Endothelial cell of umbilical vein (primary cell): ENCODE data around the gene MYLK. TPM values are rescaled to one million over a fixed set of nuclear protein-coding genes. Genes with fewer than 3 reads are reported as not detected.
"Not testable (repeated sequence)": the region's sequence is repeated elsewhere in the genome, so short reads cannot be mapped to it uniquely, and the experiment has no call there.

Experiments
- BruUV-seq: library from RNA; stranded (reverse); fragments of 400-500 nt; replicated peaks from 2 replicates; lab custom pipeline; 2021; lab: Mats Ljungman, UMichigan
- CTCF ChIA-PET: fragments of 300-600, 350-600 bp; sonication (Branson Sonifier 250); formaldehyde crosslinking; loops from one replicate; lab custom pipeline; 2021; ENCODE audit warnings: antibody characterized with exemption, inconsistent platforms; lab: Charles Lee
- POLR2A ChIA-PET: fragments of 300-600, 350-600 bp; sonication (Branson Sonifier 250); formaldehyde crosslinking; loops from one replicate; lab custom pipeline; 2021; ENCODE audit warnings: antibody characterized with exemption, inconsistent platforms; lab: Charles Lee
- DNase-seq: peaks from one replicate; pipeline ENCODE4 v3.0.0-alpha.2; 2011; ENCODE audit warnings: low read depth, low spot score
- FAIRE-seq: peaks from 2 replicates; lab custom pipeline; 2011; peaks lifted over from hg19 to GRCh38; lab: Jason Lieb, UNC
- H2AFZ ChIP-seq: 2 replicates; pipeline ENCODE4 v1.6.0; 2012; ENCODE audit warnings: low read depth, low read length, control low read depth, inconsistent platforms
- H3K27ac ChIP-seq: 2 replicates; pipeline ENCODE4 v1.5.1; 2011; ENCODE audit warnings: low read depth, mild to moderate bottlenecking, control low read depth, low read length, moderate library complexity; ENCODE audit not compliant: insufficient read depth
- H3K27me3 ChIP-seq, 2 experiments: 2 replicates each; pipeline versions ENCODE4 v1.6.0 to v1.6.1; 2011; ENCODE audit warnings: low read length in 2 of 2, mixed read lengths in 1 of 2; ENCODE audit not compliant: control insufficient read depth in 2 of 2, insufficient read depth in 2 of 2
- H3K36me3 ChIP-seq, 2 experiments: 2 replicates in 1 of 2; 3 replicates in 1 of 2; pipeline ENCODE4 v1.5.1; 2011; ENCODE audit warnings: low read length in 2 of 2, mild to moderate bottlenecking in 1 of 2, moderate library complexity in 1 of 2; ENCODE audit not compliant: control insufficient read depth in 2 of 2, insufficient read depth in 2 of 2; ENCODE audit errors: extremely low read depth in 1 of 2
- H3K4me1 ChIP-seq: 3 replicates; pipeline ENCODE4 v1.5.1; 2011; ENCODE audit warnings: mild to moderate bottlenecking, low read length; ENCODE audit not compliant: control insufficient read depth, insufficient read depth; ENCODE audit errors: extremely low read depth
- H3K4me2 ChIP-seq: 2 replicates; pipeline ENCODE4 v1.6.1; 2011; ENCODE audit warnings: low read length, control low read depth, mixed read lengths; ENCODE audit not compliant: insufficient read depth
- H3K4me3 ChIP-seq, 3 experiments: fragments of 200-600 bp in 1 of 3; sonication (generic), shearing (Covaris generic) in 1 of 3; replicated peaks in 1 of 3; 2 replicates each; pipeline ENCODE4 v1.5.1; 2011 to 2016; ENCODE audit warnings: control low read depth in 3 of 3, low read length in 3 of 3, mild to moderate bottlenecking in 2 of 3, inconsistent platforms in 1 of 3, low read depth in 1 of 3, moderate library complexity in 1 of 3; ENCODE audit not compliant: insufficient read depth in 1 of 3
- H3K79me2 ChIP-seq: 2 replicates; pipeline ENCODE4 v1.6.0; 2012; ENCODE audit warnings: low read length, inconsistent platforms; ENCODE audit not compliant: control insufficient read depth, insufficient read depth
- H3K9ac ChIP-seq: replicated peaks from 2 replicates; pipeline ENCODE3; 2011; ENCODE audit warnings: low read length, control low read depth; ENCODE audit not compliant: insufficient read depth; ENCODE audit errors: extremely low read depth
- H3K9me1 ChIP-seq: replicated peaks from 3 replicates; pipeline ENCODE4 v1.6.0; 2011; ENCODE audit warnings: mild to moderate bottlenecking, low read length; ENCODE audit not compliant: control insufficient read depth, insufficient read depth; ENCODE audit errors: extremely low read depth
- H3K9me3 ChIP-seq: replicated peaks from 2 replicates; pipeline ENCODE4 v1.5.1; 2012; ENCODE audit warnings: low read length, inconsistent platforms; ENCODE audit not compliant: control insufficient read depth, insufficient read depth
- H4K20me1 ChIP-seq: replicated peaks from 2 replicates; pipeline ENCODE3; 2011; ENCODE audit warnings: mild to moderate bottlenecking, low read length; ENCODE audit not compliant: control insufficient read depth, insufficient read depth; ENCODE audit errors: extremely low read depth
- MAX ChIP-seq: IDR thresholded peaks from 2 replicates; pipeline ENCODE4 v1.6.1; 2011; ENCODE audit not compliant: insufficient read depth, insufficient read length
- POLR2A ChIP-seq: IDR thresholded peaks from 2 replicates; pipeline ENCODE4 v1.6.1; 2012; ENCODE audit warnings: low read depth, mild to moderate bottlenecking, control low read depth, low read length
- POLR2AphosphoS5 ChIP-seq: IDR thresholded peaks from 2 replicates; pipeline ENCODE4 v1.6.1; 2012; ENCODE audit warnings: low read depth, mild to moderate bottlenecking, control low read depth, low read length, moderate library complexity; ENCODE audit not compliant: insufficient read depth
- dilution Hi-C: fragments of 300-500 bp; cut with MboI; formaldehyde crosslinking; loops from one replicate; pipeline ENCODE4 v1.15.0; 2019; ENCODE audit warnings: low sequenced_read_pairs; ENCODE audit not compliant: extremely low pct_ligation_motif_present
- intact Hi-C: fragments of 100-400 bp; cut with micrococcal nuclease; formaldehyde crosslinking; loops from one replicate; pipeline ENCODE4 v1.10.0; 2022
- polyA plus RNA-seq, 4 experiments: library from polyadenylated mRNA; depleted of rRNA in 3 of 4; stranded (reverse) in 3 of 4; unstranded in 1 of 4; fragments of >200 nt; gene quantifications; 2 replicates each; pipeline versions ENCODE4 v1.2.1 to v1.2.3, GENCODE V29; 2011 to 2012; ENCODE audit warnings: missing spikeins in 1 of 4
- total RNA-seq: library from RNA; stranded (reverse); gene quantifications from 2 replicates; pipeline ENCODE4 v1.2.3, GENCODE V29; 2021

MYLK gene
- total and polyA plus RNA-seq, 2 donors (not counting 3 experiments of a cell fraction or from before 2014, with no cell fraction given), result 10.0 to 22.2 TPM

DNA sequence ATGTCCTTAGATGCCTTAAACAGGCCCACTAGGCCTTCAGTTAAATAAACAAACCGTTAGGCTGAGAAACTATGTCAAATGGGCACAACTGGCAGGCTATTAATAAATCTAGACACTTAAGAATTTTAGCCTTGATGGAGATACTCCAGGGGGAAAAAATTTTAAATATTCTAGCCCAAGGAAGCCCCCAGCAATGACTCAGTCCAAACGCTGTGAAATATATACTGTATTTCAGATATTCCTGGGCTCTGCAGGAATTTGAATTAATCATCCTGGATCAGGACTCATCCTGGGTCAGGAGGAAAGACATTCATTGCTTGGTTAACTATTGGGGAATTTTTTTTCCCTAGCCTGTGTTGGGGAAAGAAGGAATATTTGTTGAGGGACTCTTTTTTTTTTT, 166.7 kb downstream of the MYLK start:
- POLR2A ChIA-PET, BruUV-seq, H3K4me3 ChIP-seq, H3K79me2 ChIP-seq, FAIRE-seq, H3K4me2 ChIP-seq, intact Hi-C loops, H2AFZ ChIP-seq, H3K9ac ChIP-seq, H3K27ac ChIP-seq, H3K9me1 ChIP-seq, dilution Hi-C loops, H3K36me3 ChIP-seq, H3K4me1 ChIP-seq, DNase-seq, H3K9me3 ChIP-seq, H4K20me1 ChIP-seq: not testable (repeated sequence)
- H3K27me3 ChIP-seq, result peaks cover 3 to 13% of the 10 kb centered on the region in 2 experiments
- CTCF ChIA-PET, result interaction anchor here (1.1 to 8.4 kb wide), 3 partner anchors 10 to 76 kb away, joined by 4 to 199 read pairs (median 32); no protein-coding TSS in a partner anchor

DNA sequence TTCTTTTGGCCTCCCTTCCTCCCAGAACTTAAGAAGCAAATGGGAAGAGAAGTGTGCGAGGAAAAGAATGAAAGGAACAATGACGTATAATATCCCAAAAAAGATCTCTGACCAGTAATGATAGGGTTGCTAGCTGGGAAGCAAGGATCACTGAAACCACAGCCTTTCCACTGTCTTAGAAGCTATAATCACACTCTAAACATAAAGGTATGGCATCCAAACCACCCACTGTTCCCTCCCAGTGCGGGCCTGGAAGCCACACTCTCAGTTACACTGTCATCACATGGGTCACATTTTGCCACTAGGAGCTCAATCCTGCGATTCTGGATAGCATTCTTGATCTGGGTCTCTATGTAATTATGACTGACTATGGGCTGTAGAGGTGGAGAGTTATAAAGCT, 167.7 kb downstream of the MYLK start:
- DNase-seq (no peak), FAIRE-seq (no peak)
- Histone ChIP-seq H3K36me3 (no peaks in the 10 kb centered on the region), H4K20me1 (no peaks in the 10 kb centered on the region), H3K4me1 (no peaks in the 10 kb centered on the region), H3K27ac (no peak overlapping the region), H2AFZ (no peak overlapping the region), H3K9ac (no peak overlapping the region), H3K9me1 (no peaks in the 10 kb centered on the region), H3K79me2 (no peaks in the 10 kb centered on the region), H3K27me3 (peaks cover 3 to 13% of the 10 kb centered on the region in 2 experiments), H3K9me3 (no peaks in the 10 kb centered on the region), H3K4me2 (no peak overlapping the region), H3K4me3 (no peak overlapping the region)
- intact Hi-C loops, result no loop called here
- CTCF ChIA-PET, result interaction anchor here (1.0 to 8.4 kb wide), 5 partner anchors 9 to 75 kb away, joined by 3 to 199 read pairs (median 4); no protein-coding TSS in a partner anchor
- POLR2A ChIA-PET, result no interaction called here
- no peak for TF ChIP-seq MAX
- TF ChIP-seq POLR2AphosphoS5, result no peak
- TF ChIP-seq POLR2A, result no peak
- dilution Hi-C loops, result no loop called here
- no TSS peak for BruUV-seq
